Measurements from ENCODE around the gene MCOLN2.
A peak's percentile ranks its signal among the peaks of the same experiment; 100 is the strongest.
"Not testable (repeated sequence)": the region's sequence is repeated elsewhere in the genome, so short reads cannot be mapped to it uniquely, and the experiment has no call there.

Gene MCOLN2

DNA sequence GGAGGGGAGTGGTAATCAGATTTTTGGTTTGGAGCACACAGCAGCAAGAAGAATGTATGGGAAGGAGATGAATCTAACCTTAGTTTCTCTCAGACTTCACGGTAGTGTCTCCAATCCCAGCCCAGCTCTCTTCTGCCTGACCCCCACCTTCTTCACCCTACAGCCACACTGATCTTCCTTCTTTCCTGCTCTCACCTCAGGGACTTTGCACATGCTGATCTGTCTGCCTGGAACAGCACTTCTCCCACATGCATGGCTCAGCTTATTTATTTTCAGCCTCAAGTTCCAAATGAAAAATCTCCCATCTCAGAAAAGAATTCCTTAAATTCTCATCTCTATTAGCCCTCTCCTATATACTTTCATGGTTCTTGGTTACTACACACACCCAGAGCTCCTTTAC lies 55.1 kb downstream of the MCOLN2 start:
- DNase-seq (ENCODE audit: low read depth in 3 of 3) = no peak

DNA sequence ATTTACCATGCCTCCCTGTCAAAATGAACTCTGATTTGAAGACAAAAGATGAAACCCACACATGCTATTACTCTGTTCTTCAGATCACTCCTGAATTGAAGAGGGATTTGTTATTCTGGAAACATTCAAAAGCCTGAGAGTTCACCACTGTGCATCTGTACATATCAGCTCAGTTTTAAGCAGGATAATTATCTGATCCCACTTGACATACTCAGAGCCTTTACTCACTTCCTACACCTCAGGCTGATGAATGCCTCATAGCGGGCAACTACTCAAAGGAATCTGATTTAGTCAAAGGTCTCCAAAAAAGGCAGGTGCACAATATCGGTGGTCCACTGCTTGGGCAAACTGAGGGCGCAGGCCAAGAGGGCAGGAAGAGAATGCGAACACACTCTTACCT lies 56.4 kb downstream of the MCOLN2 start:
- no peak for DNase-seq (ENCODE audit: low read depth in 3 of 3)

DNA sequence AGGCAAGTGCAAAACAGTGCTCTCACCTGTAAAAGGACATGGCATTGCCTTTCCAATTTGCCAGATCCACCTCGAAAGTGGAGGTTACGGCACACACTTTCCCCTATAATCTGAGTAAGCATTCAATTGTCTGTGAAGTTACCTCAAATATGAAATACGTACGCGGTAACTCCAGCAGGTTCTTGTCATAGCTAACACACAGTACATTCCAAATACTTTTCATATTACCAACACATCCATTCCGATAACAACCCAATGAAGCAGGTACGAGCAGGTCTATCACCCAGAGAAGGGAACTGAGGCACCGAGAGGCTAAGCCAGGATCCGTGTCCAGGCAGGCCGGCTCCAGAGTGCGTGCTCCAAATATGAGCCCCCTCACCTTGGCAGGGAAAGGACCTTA lies 57.2 kb downstream of the MCOLN2 start:
- no peak for DNase-seq (ENCODE audit: low read depth in 3 of 3)

DNA sequence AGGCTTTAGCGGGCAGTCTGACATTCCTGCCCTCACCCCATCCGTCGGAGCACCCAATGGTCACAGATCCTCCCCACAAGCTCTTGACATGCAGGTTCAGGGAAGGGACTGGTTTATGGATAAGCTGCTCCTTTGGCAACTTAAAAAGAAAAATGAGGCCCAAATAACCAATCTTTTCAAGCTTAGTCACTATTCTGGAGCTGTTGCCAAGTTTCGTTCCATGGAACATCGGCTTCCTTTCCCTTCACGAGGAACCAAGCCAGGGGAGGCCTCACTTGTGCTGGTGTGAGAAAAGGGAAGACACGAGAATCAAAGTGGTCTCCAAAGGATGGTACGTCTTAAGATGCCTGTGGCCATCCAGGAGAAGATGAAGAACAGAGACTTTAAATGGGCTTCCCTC lies 57.8 kb downstream of the MCOLN2 start:
- no peak for DNase-seq (ENCODE audit: low read depth in 3 of 3)

DNA sequence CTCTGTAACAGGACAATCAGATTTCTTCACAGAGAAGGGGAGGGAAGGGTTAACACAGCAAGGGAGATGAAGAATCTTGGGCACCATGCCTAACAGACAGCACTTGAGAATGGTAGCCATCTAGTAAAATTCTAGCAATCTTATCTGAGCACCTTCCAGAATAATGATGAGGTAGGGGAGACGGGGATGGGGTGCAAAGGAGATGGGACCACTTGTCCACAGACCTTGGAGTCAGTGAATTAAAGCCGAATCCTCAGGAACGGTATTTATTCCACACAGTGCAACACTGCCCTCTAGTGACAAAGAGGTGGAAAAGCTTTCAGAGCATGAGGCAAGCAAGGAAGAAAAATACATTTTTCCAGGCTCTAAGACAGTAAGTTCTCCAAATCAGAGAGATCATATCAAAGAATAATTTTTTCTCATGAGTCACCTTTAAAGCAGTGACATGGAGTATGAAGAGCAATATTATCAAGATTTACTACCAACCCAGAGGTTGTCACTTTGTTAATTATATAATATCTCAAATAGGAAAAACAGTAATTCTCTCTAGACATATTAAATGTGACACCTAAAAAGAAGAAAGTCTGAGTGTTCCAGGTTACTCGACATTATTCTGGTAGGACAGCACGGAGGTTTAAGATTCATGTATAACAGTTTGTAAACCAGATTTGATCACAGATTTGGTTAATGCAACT lies 60.6 kb downstream of the MCOLN2 start:
- DNase-seq (ENCODE audit: low read depth in 3 of 3) = peak in 1 of 3 experiments; percentile 25

DNA sequence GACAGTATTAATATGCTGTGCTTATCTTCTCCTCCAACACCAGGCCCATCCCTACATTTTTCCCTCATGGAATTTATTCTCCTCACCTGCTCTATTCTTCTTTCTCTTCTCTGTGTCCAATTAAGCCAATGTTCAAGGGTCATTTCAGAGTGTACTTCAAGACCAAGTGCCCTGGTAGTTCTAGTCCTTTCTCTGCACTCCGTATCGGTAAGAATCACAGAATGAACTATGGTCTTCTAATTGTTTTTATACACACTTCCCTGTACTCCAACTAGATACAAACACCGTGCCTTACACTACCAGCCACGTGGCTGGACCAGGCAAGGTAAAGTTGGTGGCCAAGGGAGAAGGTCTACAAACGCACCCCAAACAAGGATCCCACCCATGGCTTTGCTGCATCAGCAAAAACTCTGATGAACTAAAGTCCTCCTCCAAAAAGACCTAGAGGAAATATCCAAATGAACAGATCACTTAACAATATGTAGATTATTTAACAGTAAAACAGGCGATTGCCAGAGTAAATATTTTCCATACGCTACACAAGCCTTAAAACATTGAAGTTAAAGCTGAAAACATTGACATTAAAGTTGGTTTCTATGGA lies 63.8 kb downstream of the MCOLN2 start:
- no peak for DNase-seq (ENCODE audit: low read depth in 3 of 3)

DNA sequence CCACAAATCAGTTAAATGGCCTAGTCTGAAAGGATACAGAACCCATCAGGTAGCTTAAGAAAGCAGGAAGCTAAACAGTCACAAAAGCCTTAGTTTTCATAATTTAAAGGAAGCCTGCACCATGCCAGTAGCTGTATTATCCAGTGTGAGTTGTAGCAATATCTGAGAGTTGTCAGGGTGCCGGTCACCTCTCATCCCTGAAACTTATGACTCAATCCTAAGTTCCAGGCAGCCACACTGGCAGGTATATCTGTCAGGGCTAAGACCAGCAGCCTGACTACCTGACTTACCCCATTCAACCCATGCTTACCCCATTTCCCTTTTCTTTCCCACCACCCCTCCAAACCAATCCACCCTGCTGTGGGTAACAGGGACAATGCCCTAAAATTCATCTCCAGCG lies 66.1 kb downstream of the MCOLN2 start:
- no peak for DNase-seq (ENCODE audit: low read depth in 3 of 3)

DNA sequence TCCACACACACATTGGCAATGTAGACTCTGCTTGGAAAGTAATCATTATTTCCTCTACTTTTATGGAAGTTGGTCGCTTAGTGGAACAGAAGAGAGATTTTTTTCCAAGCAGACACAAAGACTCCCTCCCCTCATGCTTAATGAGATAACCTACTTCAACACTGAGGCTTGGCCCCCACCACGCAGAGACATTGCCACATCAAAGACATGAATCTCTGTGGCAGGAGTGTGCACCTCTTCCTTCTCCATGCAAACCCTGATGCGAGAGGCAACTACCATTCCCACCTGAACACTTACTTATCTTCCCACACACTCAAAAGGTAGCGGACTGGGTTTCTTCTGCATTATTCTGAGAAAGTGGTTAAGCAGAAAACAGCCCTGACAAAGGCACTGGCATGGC lies 66.6 kb downstream of the MCOLN2 start:
- no peak for DNase-seq (ENCODE audit: low read depth in 3 of 3)

DNA sequence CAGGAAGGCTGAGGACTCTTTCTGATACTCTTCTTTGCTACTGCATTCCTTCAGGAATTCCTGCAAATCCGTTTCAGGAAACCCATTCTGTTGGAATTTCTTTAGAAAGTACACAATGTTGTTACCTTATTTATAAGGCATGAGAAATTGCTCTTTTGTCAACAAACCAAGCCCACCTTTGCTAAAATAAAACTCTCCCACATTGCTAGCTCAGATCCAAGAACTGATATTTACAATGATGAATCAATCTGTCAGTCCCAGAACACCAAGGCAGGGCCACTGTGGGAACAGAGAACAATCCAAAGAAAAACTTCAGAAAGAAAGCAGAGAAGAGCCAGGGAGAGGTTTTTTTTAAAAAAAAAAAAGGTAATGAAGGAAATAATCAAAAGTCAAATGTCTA lies 67.3 kb downstream of the MCOLN2 start:
- no peak for DNase-seq (ENCODE audit: low read depth in 3 of 3)

DNA sequence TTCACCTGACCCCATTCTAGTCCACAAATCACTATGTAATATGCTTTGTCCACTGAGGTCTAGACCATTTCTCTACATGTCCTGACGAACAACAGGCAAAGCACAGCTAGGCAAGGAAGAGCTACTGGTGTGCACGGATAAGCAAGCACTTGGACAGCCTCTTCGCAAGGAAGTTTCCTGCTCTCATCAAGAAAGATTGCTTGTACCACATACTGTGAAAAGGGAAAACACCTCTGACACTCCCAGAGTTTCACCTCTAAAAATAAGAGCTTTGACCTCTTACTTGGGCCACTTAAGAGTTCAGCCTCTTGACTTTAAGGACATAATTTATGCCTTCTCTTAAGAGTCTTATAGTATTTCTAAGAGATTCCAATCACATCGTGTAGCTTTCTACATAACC lies 67.9 kb downstream of the MCOLN2 start:
- DNase-seq (ENCODE audit: low read depth in 3 of 3) = no peak

DNA sequence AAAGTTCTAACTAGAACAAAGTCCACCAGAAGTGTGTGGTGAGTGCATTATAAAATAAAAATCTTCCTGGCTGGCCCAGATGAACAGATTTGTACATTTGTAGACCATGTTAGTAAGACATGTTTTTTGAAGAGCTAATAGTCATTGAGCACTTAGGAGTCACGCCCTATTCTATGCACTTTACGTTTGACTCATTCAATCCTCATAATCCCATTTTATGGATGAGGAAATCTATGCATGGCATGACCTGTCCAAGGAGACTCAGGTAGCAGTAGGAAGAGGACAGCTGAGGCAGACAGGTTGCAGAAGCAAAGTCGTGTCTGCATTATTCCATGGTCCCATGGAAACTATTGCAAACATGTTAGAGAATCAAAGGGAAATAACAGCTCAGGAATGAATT lies 73.6 kb downstream of the MCOLN2 start:
- DNase-seq (ENCODE audit: low read depth in 3 of 3) = no peak

DNA sequence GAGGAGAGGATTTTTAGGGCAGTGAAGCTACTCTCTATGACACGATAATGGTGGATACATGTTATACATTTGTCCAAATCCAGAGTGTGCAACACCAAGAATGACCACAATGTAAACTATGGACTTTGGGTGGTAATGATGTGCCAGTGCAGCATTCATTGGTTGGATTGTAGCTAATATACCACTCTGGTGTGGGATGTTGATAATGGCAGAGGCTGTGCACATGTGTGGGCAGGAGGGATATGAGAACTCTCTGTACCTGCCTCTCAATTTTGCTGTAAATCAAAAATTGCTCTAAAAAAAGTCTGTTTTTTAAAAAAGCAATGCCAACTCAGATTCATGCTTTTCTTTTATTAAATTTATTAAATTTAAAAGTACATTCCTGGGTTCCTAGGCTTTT lies 76.8 kb downstream of the MCOLN2 start:
- DNase-seq (ENCODE audit: low read depth in 3 of 3) = no peak

DNA sequence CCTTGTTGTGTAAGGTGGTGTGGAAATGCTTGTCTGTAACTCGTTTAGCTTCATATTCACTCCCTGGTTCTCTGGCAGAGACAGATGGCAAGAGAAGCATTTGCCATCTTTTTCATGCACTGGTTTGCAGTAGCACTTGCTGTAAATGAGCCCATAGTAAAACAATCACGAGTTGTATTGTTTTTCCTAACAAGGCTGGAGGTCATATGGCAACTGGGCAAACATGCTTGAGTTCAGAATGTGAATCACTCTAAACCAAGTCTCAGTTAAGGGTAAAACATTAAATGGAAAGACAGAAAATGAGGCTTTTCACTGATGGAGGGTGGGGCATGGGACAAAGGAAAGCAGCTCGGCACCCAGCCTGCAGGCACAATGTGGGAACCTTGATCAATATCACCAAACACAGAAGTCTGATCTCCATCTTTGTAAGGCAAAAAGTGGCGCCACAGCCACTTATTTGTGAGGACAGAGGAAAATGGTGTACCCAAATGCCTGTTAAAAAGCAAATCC lies 77.4 kb downstream of the MCOLN2 start:
- DNase-seq (ENCODE audit: low read depth in 3 of 3) = no peak

DNA sequence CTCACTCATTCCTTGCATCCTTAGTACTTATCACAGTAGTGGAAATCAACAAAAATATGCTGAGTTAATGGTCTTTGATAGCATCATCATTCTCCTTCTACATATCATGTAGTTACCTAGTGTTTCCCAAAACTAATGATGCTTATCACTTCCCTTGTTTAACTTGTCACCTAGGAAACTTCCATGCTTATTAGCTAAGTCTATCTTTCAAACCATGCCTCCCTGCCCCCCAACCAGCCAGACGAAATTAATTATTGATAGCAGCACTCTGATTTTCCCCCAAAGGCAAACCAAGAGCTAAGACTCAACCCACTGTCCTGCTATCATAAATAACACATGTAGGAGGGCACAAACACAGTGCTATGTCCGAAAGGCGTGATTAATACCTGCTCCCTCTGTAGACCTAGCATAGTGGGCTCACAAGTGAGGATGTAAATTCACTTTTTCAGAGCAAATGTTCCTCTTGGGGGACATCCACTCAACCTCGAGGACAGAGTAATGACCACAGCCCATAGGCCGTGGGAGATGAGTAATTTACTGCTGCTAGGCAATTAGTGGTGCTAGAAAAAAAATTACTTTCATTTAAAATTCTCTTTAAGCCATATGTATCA lies 78.1 kb downstream of the MCOLN2 start:
- no peak for DNase-seq (ENCODE audit: low read depth in 3 of 3)

DNA sequence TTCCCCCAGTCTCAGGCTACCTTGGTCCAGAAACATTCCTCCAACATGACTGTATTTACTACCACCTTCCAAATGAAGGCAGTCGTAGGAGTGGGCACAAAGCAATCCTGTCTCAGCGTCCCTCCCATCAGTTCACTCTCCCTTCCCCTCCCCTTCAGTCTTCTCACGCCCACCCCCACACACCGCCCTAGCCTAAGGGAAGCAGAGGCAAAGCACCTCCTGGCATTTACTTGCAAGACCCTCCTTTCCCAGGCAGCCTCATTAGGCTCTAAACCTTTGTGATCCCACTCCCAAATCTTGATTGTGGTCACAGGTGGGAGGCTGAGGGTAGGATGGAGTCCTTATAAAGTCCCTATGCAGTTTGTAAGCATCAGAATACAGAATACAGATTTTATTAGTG lies 80.0 kb downstream of the MCOLN2 start:
- DNase-seq (ENCODE audit: low read depth in 3 of 3) = no peak

DNA sequence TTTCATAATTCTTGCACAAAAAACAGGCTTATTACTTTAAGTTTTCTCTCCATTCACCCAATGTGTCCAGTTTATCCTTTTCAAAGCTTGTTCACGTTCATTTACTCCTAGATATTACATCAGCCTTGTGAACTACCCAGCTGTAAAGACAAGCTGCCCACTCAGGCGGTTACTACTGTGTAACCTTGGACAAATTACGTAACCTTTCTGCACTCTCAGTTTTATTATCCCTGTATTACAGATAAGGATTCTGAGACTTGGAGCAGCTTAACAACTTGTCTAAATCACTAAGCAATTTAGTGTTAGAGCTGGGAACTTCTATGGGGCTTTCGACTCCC lies 83.4 kb downstream of the MCOLN2 start:
- DNase-seq (ENCODE audit: low read depth in 3 of 3) = no peak

DNA sequence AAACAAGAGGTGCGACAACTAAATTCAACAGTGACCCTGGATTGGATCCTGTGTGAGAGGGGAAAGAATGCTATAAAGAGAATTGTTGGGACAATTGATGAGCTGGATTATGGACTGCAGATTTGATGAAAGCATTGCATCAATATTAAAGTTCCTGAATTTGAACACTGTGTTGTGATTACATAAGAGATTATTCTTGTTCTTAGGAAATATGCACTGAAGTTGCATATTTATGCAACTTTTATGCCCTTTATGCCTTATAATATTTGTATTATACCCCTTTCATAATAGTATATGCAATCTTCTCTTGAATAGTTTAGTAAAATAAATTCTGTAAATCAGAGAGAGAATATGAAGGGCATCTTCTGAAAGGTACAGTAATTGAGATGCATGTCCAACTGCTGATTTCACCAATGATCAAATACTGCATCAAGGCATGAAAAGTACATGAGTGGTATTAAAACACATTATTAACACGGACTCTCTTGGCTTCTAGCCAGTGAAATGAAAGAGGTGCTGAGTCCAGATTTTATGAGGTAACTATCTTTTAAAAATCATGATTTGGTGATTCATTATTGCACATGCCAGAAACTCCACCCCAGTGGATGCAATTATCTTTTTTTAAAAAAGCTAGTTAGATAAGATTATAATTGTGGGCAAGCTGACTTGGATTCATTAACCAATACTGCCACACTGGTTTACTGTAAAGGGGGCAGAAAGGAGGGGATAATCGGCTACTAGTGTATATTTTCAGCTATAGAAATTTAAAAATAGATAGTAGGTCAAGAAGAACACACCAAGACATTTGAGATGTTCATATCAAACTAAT lies 84.0 kb downstream of the MCOLN2 start:
- DNase-seq (ENCODE audit: low read depth in 3 of 3) = no peak

DNA sequence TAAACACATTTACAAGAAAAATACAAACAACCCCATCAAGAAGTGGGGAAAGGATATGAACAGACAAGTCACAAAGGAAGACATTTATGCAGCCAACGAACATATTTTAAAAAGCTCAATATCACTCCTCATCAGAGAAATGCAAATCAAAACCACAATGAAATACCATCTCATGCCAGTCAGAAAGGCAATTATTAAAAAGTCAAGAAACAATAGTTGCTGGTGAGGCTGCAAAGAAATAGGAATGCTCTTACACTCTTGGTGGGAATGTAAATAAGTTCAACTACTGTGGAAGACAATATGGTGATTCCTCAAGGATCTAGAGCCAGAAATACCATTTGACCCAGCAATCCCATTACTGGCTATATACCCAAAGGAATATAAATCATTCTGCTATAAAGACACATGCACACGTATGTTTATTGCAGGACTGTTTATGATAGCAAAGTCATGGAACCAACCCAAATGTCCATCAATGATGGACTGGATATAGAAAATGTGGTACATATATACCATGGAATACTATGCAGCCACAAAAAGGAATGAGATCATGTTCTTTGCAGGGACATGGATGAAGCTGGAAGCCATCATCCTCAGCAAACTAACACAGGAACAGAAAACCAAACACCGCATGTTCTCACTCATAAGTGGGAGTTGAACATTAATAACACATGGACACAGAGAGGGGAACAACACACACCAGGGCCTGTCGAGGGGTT lies 88.0 kb downstream of the MCOLN2 start:
- not testable (repeated sequence) for DNase-seq (ENCODE audit: low read depth in 3 of 3)

DNA sequence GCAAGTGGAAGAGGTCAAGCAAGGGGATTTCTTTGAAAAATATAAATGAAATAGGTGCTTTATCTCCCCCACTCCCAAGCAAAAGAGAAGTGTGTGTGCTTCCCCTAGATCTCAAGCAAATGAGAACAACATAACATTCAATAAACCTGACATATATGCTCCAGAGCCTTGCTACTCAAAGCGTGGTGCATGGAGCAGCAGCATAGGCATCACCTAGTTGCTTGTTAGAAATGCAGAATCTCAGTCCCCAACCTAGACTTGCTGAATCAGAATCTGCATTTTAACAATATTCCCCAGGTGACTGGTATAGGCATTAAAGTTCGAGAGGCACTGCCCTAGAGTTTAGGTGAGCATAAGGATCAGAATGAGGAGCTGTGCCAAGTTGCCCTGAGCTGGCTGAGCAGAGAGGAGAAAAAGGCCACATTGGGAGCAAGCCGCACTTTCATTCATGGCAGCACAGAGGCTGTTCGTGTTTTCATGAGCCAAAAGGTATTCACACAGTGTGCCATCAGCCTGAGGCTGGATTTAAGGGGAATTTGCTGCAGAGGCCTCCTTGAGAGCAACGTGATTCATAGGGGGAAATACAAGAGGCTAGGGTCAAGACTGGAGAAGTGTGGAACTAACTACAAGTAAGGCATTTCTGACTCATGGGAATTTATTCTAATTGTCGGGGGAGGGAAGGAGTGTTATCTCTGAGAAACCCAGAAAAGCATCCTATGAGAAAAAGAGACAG lies 89.7 kb downstream of the MCOLN2 start:
- no peak for DNase-seq (ENCODE audit: low read depth in 3 of 3)

DNA sequence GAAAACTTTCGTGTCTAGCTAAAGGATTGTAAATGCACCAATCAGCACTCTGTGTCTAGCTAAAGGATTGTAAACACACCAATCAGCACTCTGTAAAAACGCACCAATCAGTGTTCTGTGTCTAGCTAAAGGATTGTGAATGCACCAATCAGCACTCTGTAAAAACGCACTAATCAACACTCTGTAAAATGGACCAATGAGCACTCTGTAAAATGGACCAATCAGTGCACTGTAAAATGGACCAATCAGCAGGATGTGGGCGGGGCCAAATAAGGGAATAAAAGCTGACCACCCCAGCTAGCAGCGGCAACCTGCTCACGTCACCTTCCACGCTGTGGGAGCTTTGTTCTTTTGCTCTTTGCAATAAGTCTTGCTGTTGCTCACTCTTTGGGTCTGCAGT lies 94.2 kb downstream of the MCOLN2 start:
- DNase-seq (ENCODE audit: low read depth in 3 of 3) = not testable (repeated sequence)

DNA sequence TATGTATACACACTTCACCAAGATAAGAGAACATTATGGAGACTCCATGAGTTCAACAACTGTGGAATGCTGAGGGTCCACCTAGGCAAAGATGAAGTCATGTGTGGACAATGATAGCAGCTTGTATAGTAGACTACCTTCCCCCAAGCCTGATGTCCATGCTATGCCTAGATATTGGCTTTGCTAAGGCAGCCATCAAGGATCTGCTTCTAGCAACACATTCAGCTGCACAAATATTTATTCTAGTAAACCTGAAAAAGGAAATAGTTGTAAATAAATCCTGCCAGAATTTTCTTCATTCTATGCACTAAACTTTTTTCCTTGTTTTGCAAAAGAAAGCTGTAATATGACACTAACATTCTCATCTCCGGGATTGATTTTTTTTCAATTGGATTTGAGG lies 96.9 kb downstream of the MCOLN2 start:
- DNase-seq (ENCODE audit: low read depth in 3 of 3) = no peak
